Activated CD8-positive, alpha-beta T cell treated with anti-CD3 and anti-CD28 coated beads for 36 hours (primary cell): ENCODE measurements around the gene ADGRL1. TPM values are rescaled to one million over a fixed set of nuclear protein-coding genes. Genes with fewer than 3 reads are reported as not detected.

ENCODE experiments used
- ATAC-seq: fragments of 200-7000 bp; cut with Tn5 transposase; one replicate; pipeline ENCODE4 v1.10.0; 2021; ENCODE audit warnings: mild to moderate bottlenecking, moderate library complexity
- CTCF ChIA-PET: fragments of 350-600 bp; sonication (Branson Sonifier 250); formaldehyde crosslinking; loops from one replicate; lab custom pipeline; 2021; ENCODE audit warnings: antibody characterized with exemption; lab: Charles Lee
- POLR2A ChIA-PET: fragments of 350-600 bp; sonication (Branson Sonifier 250); formaldehyde crosslinking; loops from one replicate; lab custom pipeline; 2021; ENCODE audit warnings: antibody characterized with exemption; lab: Charles Lee
- DNase-seq: peaks from one replicate; pipeline ENCODE4 v3.0.0-alpha.2; 2020
- H3K27ac Mint-ChIP-seq: one replicate; pipeline ENCODE4 v1.8.0; 2021; ENCODE audit warnings: mild to moderate bottlenecking, mixed read lengths
- H3K27me3 Mint-ChIP-seq: one replicate; pipeline ENCODE4 v1.8.0; 2021; ENCODE audit warnings: mixed read lengths
- H3K36me3 Mint-ChIP-seq: one replicate; pipeline ENCODE4 v1.8.0; 2021; ENCODE audit warnings: low read depth, mixed read lengths
- H3K4me1 Mint-ChIP-seq: one replicate; pipeline ENCODE4 v1.8.0; 2021; ENCODE audit warnings: low read depth, mixed read lengths
- H3K4me3 Mint-ChIP-seq: one replicate; pipeline ENCODE4 v1.8.0; 2021; ENCODE audit warnings: mild to moderate bottlenecking, moderate library complexity, mixed read lengths
- H3K9me3 Mint-ChIP-seq: one replicate; pipeline ENCODE4 v1.8.0; 2021; ENCODE audit warnings: mixed read lengths
- intact Hi-C: fragments of 100-400 bp; cut with micrococcal nuclease; formaldehyde crosslinking; loops from one replicate; pipeline ENCODE4 v1.10.0; 2022
- total RNA-seq, 2 experiments: library from RNA; stranded (reverse); gene quantifications; one replicate each; pipeline ENCODE4 v1.2.3, GENCODE V29; 2021
- TF ChIP-seq, protein P1 (sequence below): fragments of 200-600 bp; IDR thresholded peaks from one replicate; pipeline ENCODE4 v1.8.0; 2022; ENCODE audit warnings: antibody characterized with exemption, mild to moderate bottlenecking

Gene ADGRL1
- total RNA-seq, 2 experiments from 2014 or later, result 11.8 to 14.5 TPM

DNA sequence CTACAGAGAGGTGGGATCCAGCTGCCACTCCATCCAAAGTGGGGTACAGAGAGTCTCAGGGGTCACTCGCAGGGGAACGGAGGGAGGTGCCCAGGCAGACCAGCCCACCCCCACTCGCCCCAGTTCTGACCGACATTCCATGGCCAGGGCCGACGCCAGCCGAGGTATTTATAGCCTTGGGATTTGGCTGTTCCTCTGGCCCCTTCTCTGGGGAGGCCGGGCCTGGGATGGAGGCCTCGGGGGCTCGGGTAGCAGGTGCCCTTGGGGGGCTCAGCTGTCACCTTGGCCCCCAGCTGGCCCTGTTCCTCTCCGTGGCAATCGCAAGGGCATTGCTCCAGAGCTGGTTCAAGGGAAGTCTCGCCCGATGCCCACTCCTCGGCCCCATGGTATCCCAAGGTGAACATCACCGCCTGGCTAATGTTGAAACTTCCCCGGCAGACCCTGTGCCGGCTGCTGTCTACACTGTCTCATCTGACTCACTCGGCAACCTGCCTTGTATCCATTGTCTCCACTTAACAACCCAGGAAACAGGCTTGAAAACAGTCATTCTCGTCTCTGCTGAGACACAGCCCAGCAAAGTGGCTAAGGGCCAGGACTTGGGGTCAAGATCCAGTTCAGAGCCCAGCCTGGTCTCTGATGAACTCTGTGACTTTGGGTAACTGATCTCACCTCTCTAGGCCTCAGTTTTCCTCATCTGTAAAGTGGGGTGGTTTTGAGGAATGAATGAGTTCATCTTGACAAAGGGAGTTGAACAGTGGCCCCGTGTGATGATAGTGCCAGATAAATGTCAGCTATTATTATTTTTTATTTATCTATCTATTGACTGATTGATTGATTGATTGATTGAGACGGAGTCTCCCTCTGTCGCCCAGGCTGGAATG, 98.1 kb downstream of the ADGRL1 start:
- H3K27me3 Mint-ChIP-seq, result no peaks in the 10 kb centered on the region
- peaks cover 15% of the 10 kb centered on the region for H3K4me1 Mint-ChIP-seq
- intact Hi-C loops, result no loop called here
- ChIA-PET CTCF (no interaction called here), POLR2A (no interaction called here)
- no peak overlapping the region for H3K4me3 Mint-ChIP-seq
- DNase-seq (no peak), ATAC-seq (no peak)
- no peaks in the 10 kb centered on the region for H3K9me3 Mint-ChIP-seq
- H3K36me3 Mint-ChIP-seq, result no peaks in the 10 kb centered on the region
- H3K27ac Mint-ChIP-seq, result no peak overlapping the region
- TF ChIP-seq, protein P1, sequence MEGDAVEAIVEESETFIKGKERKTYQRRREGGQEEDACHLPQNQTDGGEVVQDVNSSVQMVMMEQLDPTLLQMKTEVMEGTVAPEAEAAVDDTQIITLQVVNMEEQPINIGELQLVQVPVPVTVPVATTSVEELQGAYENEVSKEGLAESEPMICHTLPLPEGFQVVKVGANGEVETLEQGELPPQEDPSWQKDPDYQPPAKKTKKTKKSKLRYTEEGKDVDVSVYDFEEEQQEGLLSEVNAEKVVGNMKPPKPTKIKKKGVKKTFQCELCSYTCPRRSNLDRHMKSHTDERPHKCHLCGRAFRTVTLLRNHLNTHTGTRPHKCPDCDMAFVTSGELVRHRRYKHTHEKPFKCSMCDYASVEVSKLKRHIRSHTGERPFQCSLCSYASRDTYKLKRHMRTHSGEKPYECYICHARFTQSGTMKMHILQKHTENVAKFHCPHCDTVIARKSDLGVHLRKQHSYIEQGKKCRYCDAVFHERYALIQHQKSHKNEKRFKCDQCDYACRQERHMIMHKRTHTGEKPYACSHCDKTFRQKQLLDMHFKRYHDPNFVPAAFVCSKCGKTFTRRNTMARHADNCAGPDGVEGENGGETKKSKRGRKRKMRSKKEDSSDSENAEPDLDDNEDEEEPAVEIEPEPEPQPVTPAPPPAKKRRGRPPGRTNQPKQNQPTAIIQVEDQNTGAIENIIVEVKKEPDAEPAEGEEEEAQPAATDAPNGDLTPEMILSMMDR, result no peak

DNA sequence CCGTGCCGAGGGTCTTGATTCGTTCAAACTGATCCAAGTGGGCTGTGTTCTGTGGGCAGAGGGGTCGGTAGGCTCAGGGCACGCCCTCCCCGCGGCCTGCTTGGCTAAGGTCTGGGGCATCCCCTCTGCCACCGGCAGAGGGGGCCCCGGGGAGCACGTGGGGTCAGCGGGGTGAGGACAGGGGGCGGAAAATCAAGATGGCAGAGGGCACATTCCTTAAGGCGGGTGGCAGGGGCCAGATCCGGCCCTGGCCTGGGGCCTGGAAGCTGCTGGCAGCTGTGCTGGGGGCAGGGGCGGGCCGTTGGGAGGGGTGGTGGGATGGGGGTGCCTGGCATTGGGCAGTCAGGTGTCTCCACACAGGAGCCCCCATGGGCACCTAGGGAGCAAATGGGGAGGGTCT, 99.1 kb downstream of the ADGRL1 start:
- POLR2A ChIA-PET, result no interaction called here
- intact Hi-C loops, result no loop called here
- H3K9me3 Mint-ChIP-seq, result no peaks in the 10 kb centered on the region

DNA sequence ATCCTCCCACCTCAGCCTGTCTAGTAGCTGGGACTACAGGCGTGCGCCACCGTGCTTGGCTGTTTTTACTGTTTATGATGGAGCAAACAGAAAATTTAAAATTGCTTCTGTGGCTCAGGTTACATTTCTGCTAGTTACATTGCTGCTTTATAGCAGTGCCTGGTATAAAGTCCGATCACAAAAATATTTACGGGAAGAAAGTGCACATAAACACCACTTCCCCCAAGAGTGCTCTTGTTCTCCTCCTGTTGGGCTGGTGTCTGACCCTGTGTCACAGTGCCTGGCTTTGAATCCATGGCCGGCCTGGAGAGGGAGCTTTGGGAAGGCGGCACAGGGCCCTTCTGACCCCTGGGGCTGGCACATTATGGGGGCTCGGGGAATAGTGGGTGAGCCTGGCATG, 100.3 kb downstream of the ADGRL1 start:
- TF ChIP-seq, protein P1, result no peak
- Mint-ChIP-seq H3K4me1 (peaks cover 2% of the 10 kb centered on the region), H3K4me3 (no peak overlapping the region), H3K9me3 (no peaks in the 10 kb centered on the region), H3K27ac (no peak overlapping the region), H3K36me3 (no peaks in the 10 kb centered on the region), H3K27me3 (no peaks in the 10 kb centered on the region)
- intact Hi-C loops, result no loop called here
- DNase-seq (no peak), ATAC-seq (no peak)
- ChIA-PET CTCF (interaction anchor here (1.0 to 1.1 kb wide), 2 partner anchors 9 to 243 kb away, joined by 3 read pairs; no protein-coding TSS in a partner anchor), POLR2A (interaction anchor here (0.7 kb wide), 1 partner anchor 12 kb away, joined by 3 read pairs; no protein-coding TSS in a partner anchor)

More for the DNA sequence above, 99.1 kb downstream of the ADGRL1 start:
- H3K27me3 Mint-ChIP-seq, result no peaks in the 10 kb centered on the region
- ATAC-seq (no peak), DNase-seq (no peak)
- H3K4me3 Mint-ChIP-seq, result no peak overlapping the region
- peaks cover 5% of the 10 kb centered on the region for H3K4me1 Mint-ChIP-seq
- H3K36me3 Mint-ChIP-seq, result no peaks in the 10 kb centered on the region
- CTCF ChIA-PET, result no interaction called here
- no peak overlapping the region for H3K27ac Mint-ChIP-seq
- TF ChIP-seq, protein P1, result no peak

DNA sequence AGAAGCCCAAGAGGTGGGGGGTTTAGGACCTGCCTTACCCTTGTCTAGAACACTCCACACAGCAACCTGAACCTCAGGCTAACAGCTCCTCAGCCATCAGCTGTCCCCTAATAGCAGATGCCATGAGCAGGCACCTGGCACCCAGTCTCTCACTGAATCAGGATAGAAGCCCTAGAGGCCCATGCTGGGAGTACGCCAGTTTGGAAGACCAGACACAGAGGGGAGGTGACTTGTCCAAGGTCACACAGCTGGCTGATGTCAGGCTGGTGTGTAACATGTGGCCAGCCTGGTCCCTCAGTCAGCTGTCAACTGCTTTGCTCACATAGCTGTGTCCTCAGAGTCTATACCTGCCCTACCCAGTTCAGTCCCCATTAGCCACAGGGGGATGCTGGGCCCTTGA, 102.7 kb downstream of the ADGRL1 start:
- no peaks in the 10 kb centered on the region for H3K27me3 Mint-ChIP-seq
- H3K4me1 Mint-ChIP-seq, result no peaks in the 10 kb centered on the region
- TF ChIP-seq, protein P1, result no peak
- ATAC-seq (peak; percentile 60), DNase-seq (no peak)
- no peak overlapping the region for H3K4me3 Mint-ChIP-seq
- no peaks in the 10 kb centered on the region for H3K36me3 Mint-ChIP-seq
- ChIA-PET POLR2A (interaction anchor here (0.5 to 1.2 kb wide), 2 partner anchors 21 to 33 kb away, joined by 3 read pairs; partner anchors contain the start of gene ASF1B), CTCF (interaction anchor here (0.9 to 2.2 kb wide), 4 partner anchors 12 to 150 kb away, joined by 3 to 14 read pairs (median 4); no protein-coding TSS in a partner anchor)
- H3K27ac Mint-ChIP-seq, result no peak overlapping the region
- intact Hi-C loops, result no loop called here
- H3K9me3 Mint-ChIP-seq, result no peaks in the 10 kb centered on the region

DNA sequence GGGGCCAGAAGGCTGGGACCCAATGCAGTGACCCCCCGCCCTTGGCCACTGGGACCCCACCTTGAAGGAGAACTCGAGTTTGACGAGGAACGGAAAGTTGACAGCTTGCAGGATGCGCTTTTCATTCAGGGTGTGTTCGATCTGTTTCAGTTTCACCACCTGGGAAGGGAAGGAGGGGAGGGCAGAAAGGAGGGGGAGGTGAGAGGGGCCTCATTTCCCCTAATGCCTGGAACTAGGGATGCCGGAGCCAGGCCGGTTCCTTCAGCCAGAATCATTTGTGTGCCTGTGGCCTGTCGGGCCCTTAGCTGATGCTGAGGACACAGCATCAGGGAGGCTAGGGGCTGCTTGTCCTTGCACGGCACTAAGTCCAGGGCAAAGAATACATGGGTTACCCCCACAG, 103.2 kb downstream of the ADGRL1 start:
- H3K27me3 Mint-ChIP-seq, result no peaks in the 10 kb centered on the region
- H3K27ac Mint-ChIP-seq, result no peak overlapping the region
- H3K4me3 Mint-ChIP-seq, result no peak overlapping the region
- no peaks in the 10 kb centered on the region for H3K9me3 Mint-ChIP-seq
- no peak for DNase-seq
- ATAC-seq, result no peak
- intact Hi-C loops, result no loop called here
- TF ChIP-seq, protein P1, result no peak
- H3K4me1 Mint-ChIP-seq, result no peaks in the 10 kb centered on the region
- no peaks in the 10 kb centered on the region for H3K36me3 Mint-ChIP-seq
- ChIA-PET CTCF (interaction anchor here (0.9 to 2.2 kb wide), 5 partner anchors 11 to 149 kb away, joined by 3 to 14 read pairs (median 4); partner anchors contain the start of gene ASF1B), POLR2A (interaction anchor here (0.5 to 1.2 kb wide), 2 partner anchors 21 to 34 kb away, joined by 3 read pairs; partner anchors contain the start of gene ASF1B)
